ENCODE measurements around the gene DROSHA. TPM values are rescaled to one million over a fixed set of nuclear protein-coding genes. Genes with fewer than 3 reads are reported as not detected.

The DROSHA gene
- total RNA-seq, 1 experiment from 2014 or later: 106 TPM

DNA sequence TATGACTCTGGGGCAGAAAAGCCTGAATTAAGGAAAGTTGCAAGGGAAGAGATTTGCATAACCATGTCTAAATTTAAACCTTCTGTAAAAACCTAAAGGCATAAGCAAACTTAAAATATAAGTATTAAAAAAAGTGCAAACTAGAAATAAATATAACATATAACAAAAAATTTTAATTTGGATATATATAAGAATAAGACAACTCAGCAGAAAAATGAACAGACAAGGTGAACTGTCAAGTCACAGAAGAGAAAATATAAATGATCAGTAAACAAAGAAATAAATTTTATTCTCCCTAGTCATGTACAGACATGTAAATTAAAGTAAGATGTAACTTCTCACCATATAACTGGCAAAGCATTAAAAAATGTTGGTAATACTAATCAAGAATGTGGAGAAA lies 37.2 kb upstream of the DROSHA start:
- Mint-ChIP-seq H3K27me3 (ENCODE audit: low read depth) (no peaks in the 10 kb centered on the region; the same call in 1 of the 2 replicates), H3K4me1 (no peaks in the 10 kb centered on the region), H3K4me3 (no peak overlapping the region), H3K27ac (no peak overlapping the region), H3K9me3 (peaks cover 22 to 24% of the 10 kb centered on the region in 2 experiments), H3K36me3 (ENCODE audit: insufficient read depth in 1 of 3, low read depth in 3 of 3) (peaks cover 13 to 17% (median 15%) of the 10 kb centered on the region in 3 experiments)
- H2AFZ ChIP-seq (ENCODE audit: low read length): no peak overlapping the region
- H3K79me1 ChIP-seq (ENCODE audit: insufficient read depth, low read depth, low read length, poor library complexity, severe bottlenecking): no peaks in the 10 kb centered on the region
- H4K91ac ChIP-seq (ENCODE audit: insufficient read length, low read depth, low read length): no peak overlapping the region
- no peak overlapping the region for H3K18ac ChIP-seq (ENCODE audit: insufficient read length, low read depth, low read length)
- H3K56ac ChIP-seq (ENCODE audit: insufficient read length, low read depth, low read length): no peak overlapping the region
- H3K23me2 ChIP-seq (ENCODE audit: insufficient read length, low read depth, low read length, poor library complexity, severe bottlenecking): no peaks in the 10 kb centered on the region
- H3K9me3 ChIP-seq (ENCODE audit: control insufficient read depth, low read depth, low read length): no peaks in the 10 kb centered on the region
- no peak overlapping the region for H2BK15ac ChIP-seq (ENCODE audit: low read depth, low read length)
- H2BK12ac ChIP-seq (ENCODE audit: insufficient read length, low read depth, low read length): no peak overlapping the region
- H2BK20ac ChIP-seq (ENCODE audit: low read depth, low read length, poor library complexity, severe bottlenecking): no peak overlapping the region
- H2BK120ac ChIP-seq (ENCODE audit: low read depth, low read length, poor library complexity, severe bottlenecking): no peak overlapping the region
- no peaks in the 10 kb centered on the region for H3K79me2 ChIP-seq (ENCODE audit: insufficient read depth, low read length)
- no peak overlapping the region for H2AK5ac ChIP-seq (ENCODE audit: insufficient read length, low read length)
- H4K20me1 ChIP-seq (ENCODE audit: control insufficient read depth, insufficient read depth, insufficient read length): no peaks in the 10 kb centered on the region
- H3T11ph ChIP-seq (ENCODE audit: low read length): no peak overlapping the region
- no peak overlapping the region for H4K5ac ChIP-seq (ENCODE audit: insufficient read length, low read depth, low read length)
- no peak overlapping the region for H3K27ac ChIP-seq (ENCODE audit: insufficient read length, low read depth, low read length)
- DNase-seq: no peak
- H2BK5ac ChIP-seq (ENCODE audit: insufficient read length, low read length): no peak overlapping the region
- no peak overlapping the region for H4K8ac ChIP-seq (replicated peaks; ENCODE audit: insufficient read length, low read depth, low read length)
- H3K4me1 ChIP-seq (ENCODE audit: insufficient read depth, low read length): no peaks in the 10 kb centered on the region
- H3K27me3 ChIP-seq (ENCODE audit: insufficient read depth, low read length): no peaks in the 10 kb centered on the region
- no peak overlapping the region for H3K23ac ChIP-seq (ENCODE audit: insufficient read length, low read depth, low read length)
- H3K9ac ChIP-seq (ENCODE audit: extremely low read depth, insufficient read length, low read length): no peak overlapping the region
- H3K4ac ChIP-seq (ENCODE audit: low read depth, low read length): no peak overlapping the region
- TF ChIP-seq, protein P1, sequence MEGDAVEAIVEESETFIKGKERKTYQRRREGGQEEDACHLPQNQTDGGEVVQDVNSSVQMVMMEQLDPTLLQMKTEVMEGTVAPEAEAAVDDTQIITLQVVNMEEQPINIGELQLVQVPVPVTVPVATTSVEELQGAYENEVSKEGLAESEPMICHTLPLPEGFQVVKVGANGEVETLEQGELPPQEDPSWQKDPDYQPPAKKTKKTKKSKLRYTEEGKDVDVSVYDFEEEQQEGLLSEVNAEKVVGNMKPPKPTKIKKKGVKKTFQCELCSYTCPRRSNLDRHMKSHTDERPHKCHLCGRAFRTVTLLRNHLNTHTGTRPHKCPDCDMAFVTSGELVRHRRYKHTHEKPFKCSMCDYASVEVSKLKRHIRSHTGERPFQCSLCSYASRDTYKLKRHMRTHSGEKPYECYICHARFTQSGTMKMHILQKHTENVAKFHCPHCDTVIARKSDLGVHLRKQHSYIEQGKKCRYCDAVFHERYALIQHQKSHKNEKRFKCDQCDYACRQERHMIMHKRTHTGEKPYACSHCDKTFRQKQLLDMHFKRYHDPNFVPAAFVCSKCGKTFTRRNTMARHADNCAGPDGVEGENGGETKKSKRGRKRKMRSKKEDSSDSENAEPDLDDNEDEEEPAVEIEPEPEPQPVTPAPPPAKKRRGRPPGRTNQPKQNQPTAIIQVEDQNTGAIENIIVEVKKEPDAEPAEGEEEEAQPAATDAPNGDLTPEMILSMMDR (conservative IDR thresholded peaks at IDR 0.05): no peak
- H3K14ac ChIP-seq (ENCODE audit: insufficient read depth, low read length): no peak overlapping the region
- H3K4me2 ChIP-seq (ENCODE audit: insufficient read depth, insufficient read length, low read length): no peak overlapping the region

Data from H9 (cell line).